SK-N-SH (cell line): ENCODE results near the gene NDUFA3. TPM values are rescaled to one million over a fixed set of nuclear protein-coding genes. Genes with fewer than 3 reads are reported as not detected.

Experiments used
- CTCF ChIA-PET: fragments of 300-600, 350-600 bp; formaldehyde crosslinking; extraction: SDS; loops from one replicate; lab custom pipeline; 2021; lab: Yijun Ruan, JAX
- POLR2A ChIA-PET: fragments of 350-600 bp; sonication (Branson Sonifier 250); formaldehyde crosslinking; extraction: SDS; loops from one replicate; lab custom pipeline; 2020; ENCODE audit warnings: antibody characterized with exemption, inconsistent platforms; lab: Yijun Ruan, JAX
- DNase-seq: peaks from one replicate; pipeline ENCODE4 v3.0.0; 2012
- H2AFZ ChIP-seq: fragments of 200-600 bp; sonication (generic); 2 replicates; pipeline ENCODE4 v1.8.1; 2016; ENCODE audit warnings: antibody characterized with exemption, mild to moderate bottlenecking, low read depth
- H3F3A ChIP-seq: fragments of 200-600 bp; sonication (generic); replicated peaks from 2 replicates; pipeline ENCODE3; 2016; ENCODE audit warnings: antibody characterized with exemption, mild to moderate bottlenecking; ENCODE audit not compliant: insufficient read depth
- H3K27ac ChIP-seq, 2 experiments: fragments of 200-500 bp in 1 of 2; fragments of 200-600 bp in 1 of 2; sonication (Bioruptor generic) in 1 of 2; sonication (generic), shearing (Covaris generic) in 1 of 2; 2 replicates each; pipeline versions ENCODE4 v1.5.1 to v1.6.1; 2014 to 2016; ENCODE audit warnings: low read depth in 2 of 2, inconsistent platforms in 1 of 2, low read length in 1 of 2, mild to moderate bottlenecking in 1 of 2, mixed read lengths in 1 of 2
- H3K27me3 ChIP-seq: fragments of 200-600 bp; sonication (generic), shearing (Covaris generic); 2 replicates; pipeline ENCODE4 v1.6.1; 2016; ENCODE audit warnings: mixed run types; ENCODE audit not compliant: insufficient read depth
- H3K36me3 ChIP-seq, 2 experiments: fragments of 200-500 bp in 1 of 2; fragments of 200-600 bp in 1 of 2; sonication (Bioruptor generic) in 1 of 2; sonication (generic) in 1 of 2; replicated peaks in 1 of 2; 2 replicates each; pipeline versions ENCODE3 to v1.5.1; 2014 to 2016; ENCODE audit warnings: low read length in 1 of 2, mild to moderate bottlenecking in 1 of 2; ENCODE audit not compliant: insufficient read depth in 2 of 2, control insufficient read depth in 1 of 2
- H3K4me1 ChIP-seq, 2 experiments: fragments of 200-500 bp in 1 of 2; fragments of 200-600 bp in 1 of 2; sonication (Bioruptor generic) in 1 of 2; sonication (generic), shearing (Covaris generic) in 1 of 2; 2 replicates each; pipeline versions ENCODE4 v1.5.1 to v1.6.1; 2014 to 2016; ENCODE audit warnings: low read depth in 1 of 2, low read length in 1 of 2, mixed run types in 1 of 2; ENCODE audit not compliant: insufficient read depth in 2 of 2, control insufficient read depth in 1 of 2
- H3K4me2 ChIP-seq: fragments of 200-600 bp; sonication (generic), shearing (Covaris generic); 2 replicates; pipeline ENCODE4 v1.6.1; 2017; ENCODE audit warnings: mixed run types
- H3K4me3 ChIP-seq, 2 experiments: fragments of 200-500 bp in 1 of 2; fragments of 200-600 bp in 1 of 2; sonication (Bioruptor generic) in 1 of 2; sonication (generic), shearing (Covaris generic) in 1 of 2; 2 replicates each; pipeline versions ENCODE4 v1.5.1 to v1.8.1; 2014 to 2016; ENCODE audit warnings: low read depth in 2 of 2, inconsistent platforms in 1 of 2, low read length in 1 of 2, mild to moderate bottlenecking in 1 of 2, mixed read lengths in 1 of 2, moderate library complexity in 1 of 2
- H3K79me2 ChIP-seq: fragments of 200-600 bp; sonication (generic); 2 replicates; pipeline ENCODE4 v1.8.1; 2017; ENCODE audit warnings: mild to moderate bottlenecking; ENCODE audit not compliant: insufficient read depth
- H3K9ac ChIP-seq: fragments of 200-600 bp; sonication (generic); 2 replicates; pipeline ENCODE4 v1.6.1; 2017; ENCODE audit warnings: mixed run types
- H3K9me2 ChIP-seq: fragments of 200-600 bp; sonication (generic); 2 replicates; pipeline ENCODE4 v1.6.1; 2017; ENCODE audit warnings: mixed run types
- H3K9me3 ChIP-seq: fragments of 200-600 bp; sonication (generic); 2 replicates; pipeline ENCODE4 v1.6.1; 2017; ENCODE audit warnings: mixed run types, mild to moderate bottlenecking, moderate library complexity
- H4K20me1 ChIP-seq: fragments of 200-600 bp; sonication (generic); 2 replicates; pipeline ENCODE4 v1.6.1; 2017; ENCODE audit warnings: mild to moderate bottlenecking, mixed run types; ENCODE audit not compliant: insufficient read depth
- CHD2 ChIP-seq: fragments of 150-350 bp; IDR thresholded peaks from 2 replicates; pipeline ENCODE4 v1.6.1; 2018; ENCODE audit warnings: low read length; ENCODE audit not compliant: partially characterized antibody
- ELF1 ChIP-seq: IDR thresholded peaks from 2 replicates; pipeline ENCODE4 v1.4.0; 2012
- EP300 ChIP-seq, 2 experiments: IDR thresholded peaks; 2 replicates each; pipeline versions ENCODE4 v1.4.0 to v1.6.1; 2012; ENCODE audit warnings: borderline replicate concordance in 1 of 2, low read depth in 1 of 2, low read length in 1 of 2
- FOXJ3 ChIP-seq: sonication (generic); formaldehyde crosslinking; IDR thresholded peaks from 2 replicates; pipeline ENCODE4 v1.5.1; 2020; ENCODE audit warnings: mild to moderate bottlenecking, missing genetic modification reagents
- FOXM1 ChIP-seq: IDR thresholded peaks from 2 replicates; pipeline ENCODE4 v1.4.0; 2012; ENCODE audit warnings: low read depth, mild to moderate bottlenecking
- GABPA ChIP-seq: IDR thresholded peaks from 2 replicates; pipeline ENCODE4 v1.4.0; 2012; ENCODE audit warnings: low read depth, mild to moderate bottlenecking
- MAX ChIP-seq: IDR thresholded peaks from 2 replicates; pipeline ENCODE4 v1.4.0; 2012; ENCODE audit warnings: low read depth
- NFIC ChIP-seq: IDR thresholded peaks from 2 replicates; pipeline ENCODE4 v1.4.0; 2012; ENCODE audit warnings: borderline replicate concordance
- POLR2AphosphoS5 ChIP-seq: IDR thresholded peaks from 2 replicates; pipeline ENCODE4 v1.6.1; 2012; ENCODE audit warnings: low read depth, low read length
- RAD21 ChIP-seq: IDR thresholded peaks from 2 replicates; pipeline ENCODE4 v1.6.1; 2012; ENCODE audit warnings: mild to moderate bottlenecking, low read length
- RCOR1 ChIP-seq: fragments of 150-350 bp; IDR thresholded peaks from 2 replicates; pipeline ENCODE4 v1.6.1; 2017; ENCODE audit warnings: antibody characterized with exemption, low read length
- RFX5 ChIP-seq: IDR thresholded peaks from 2 replicates; pipeline ENCODE4 v1.6.1; 2012; ENCODE audit warnings: mild to moderate bottlenecking, improper control_type of control experiment, low read length
- SIN3A ChIP-seq: IDR thresholded peaks from 2 replicates; pipeline ENCODE4 v1.6.1; 2012; ENCODE audit warnings: low read depth, mild to moderate bottlenecking, low read length, moderate library complexity, borderline replicate concordance
- TAF1 ChIP-seq: IDR thresholded peaks from 2 replicates; pipeline ENCODE4 v1.6.1; 2012; ENCODE audit warnings: low read depth, mild to moderate bottlenecking, low read length, moderate library complexity, borderline replicate concordance
- YY1 ChIP-seq: IDR thresholded peaks from 2 replicates; pipeline ENCODE4 v1.4.0; 2012; ENCODE audit warnings: low read depth, mild to moderate bottlenecking
- WGBS: methylation state at CpG from one replicate; pipeline ENCODE4 v1.1.6; 2017; ENCODE audit warnings: low lambda C conversion rate; 5-methylcytosine and 5-hydroxymethylcytosine counted together
- polyA plus RNA-seq, 3 experiments: library from polyadenylated mRNA; depleted of rRNA; stranded (reverse); fragments of >200 nt; gene quantifications; 2 replicates each; pipeline ENCODE4 v1.2.3, GENCODE V29; 2012
- TF ChIP-seq, protein P1 (sequence below): IDR thresholded peaks from 2 replicates; pipeline ENCODE4 v1.6.1; 2012; ENCODE audit warnings: mild to moderate bottlenecking, low read depth, low read length, moderate library complexity
- TF ChIP-seq, protein P2 (sequence below): IDR thresholded peaks from 2 replicates; pipeline ENCODE4; 2012
- TF ChIP-seq, protein P3 (sequence below): IDR thresholded peaks from 2 replicates; pipeline ENCODE4 v1.4.0; 2012; ENCODE audit warnings: low read depth, borderline replicate concordance

NDUFA3 gene
- polyA plus RNA-seq, 1 of the 3 experiments (the other 2 are of a cell fraction): 87.0 TPM

GRCh38 chr19:54123682-54124081, 21.0 kb downstream of the NDUFA3 start:
- Histone ChIP-seq H3K27ac (no peak overlapping the region), H2AFZ (no peak overlapping the region), H3K27me3 (no peaks in the 10 kb centered on the region), H3K79me2 (no peaks in the 10 kb centered on the region), H3K4me3 (no peak overlapping the region), H3K4me2 (no peak overlapping the region), H3F3A (no peaks in the 10 kb centered on the region), H3K4me1 (no peaks in the 10 kb centered on the region), H3K9me2 (no peaks in the 10 kb centered on the region), H3K9ac (no peak overlapping the region), H3K9me3 (no peaks in the 10 kb centered on the region), H4K20me1 (no peaks in the 10 kb centered on the region), H3K36me3 (peaks cover 12 to 69% of the 10 kb centered on the region in 2 experiments)
- POLR2A ChIA-PET: no interaction called here
- CTCF ChIA-PET: interaction anchor here (1.2 kb wide), 1 partner anchor 330 kb away, joined by 3 read pairs; no protein-coding TSS in a partner anchor
- no peak for DNase-seq
- 98% methylated on average over 12 of the region's 17 CpGs for WGBS
- TF ChIP-seq SIN3A: no peak
- TF ChIP-seq CHD2: no peak
- TF ChIP-seq MAX: no peak
- TF ChIP-seq, protein P1, sequence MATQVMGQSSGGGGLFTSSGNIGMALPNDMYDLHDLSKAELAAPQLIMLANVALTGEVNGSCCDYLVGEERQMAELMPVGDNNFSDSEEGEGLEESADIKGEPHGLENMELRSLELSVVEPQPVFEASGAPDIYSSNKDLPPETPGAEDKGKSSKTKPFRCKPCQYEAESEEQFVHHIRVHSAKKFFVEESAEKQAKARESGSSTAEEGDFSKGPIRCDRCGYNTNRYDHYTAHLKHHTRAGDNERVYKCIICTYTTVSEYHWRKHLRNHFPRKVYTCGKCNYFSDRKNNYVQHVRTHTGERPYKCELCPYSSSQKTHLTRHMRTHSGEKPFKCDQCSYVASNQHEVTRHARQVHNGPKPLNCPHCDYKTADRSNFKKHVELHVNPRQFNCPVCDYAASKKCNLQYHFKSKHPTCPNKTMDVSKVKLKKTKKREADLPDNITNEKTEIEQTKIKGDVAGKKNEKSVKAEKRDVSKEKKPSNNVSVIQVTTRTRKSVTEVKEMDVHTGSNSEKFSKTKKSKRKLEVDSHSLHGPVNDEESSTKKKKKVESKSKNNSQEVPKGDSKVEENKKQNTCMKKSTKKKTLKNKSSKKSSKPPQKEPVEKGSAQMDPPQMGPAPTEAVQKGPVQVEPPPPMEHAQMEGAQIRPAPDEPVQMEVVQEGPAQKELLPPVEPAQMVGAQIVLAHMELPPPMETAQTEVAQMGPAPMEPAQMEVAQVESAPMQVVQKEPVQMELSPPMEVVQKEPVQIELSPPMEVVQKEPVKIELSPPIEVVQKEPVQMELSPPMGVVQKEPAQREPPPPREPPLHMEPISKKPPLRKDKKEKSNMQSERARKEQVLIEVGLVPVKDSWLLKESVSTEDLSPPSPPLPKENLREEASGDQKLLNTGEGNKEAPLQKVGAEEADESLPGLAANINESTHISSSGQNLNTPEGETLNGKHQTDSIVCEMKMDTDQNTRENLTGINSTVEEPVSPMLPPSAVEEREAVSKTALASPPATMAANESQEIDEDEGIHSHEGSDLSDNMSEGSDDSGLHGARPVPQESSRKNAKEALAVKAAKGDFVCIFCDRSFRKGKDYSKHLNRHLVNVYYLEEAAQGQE: no peak
- no peak for TF ChIP-seq RAD21
- no peak for TF ChIP-seq ELF1
- TF ChIP-seq FOXJ3: no peak
- no peak for TF ChIP-seq FOXM1
- TF ChIP-seq YY1: no peak
- no peak for TF ChIP-seq POLR2AphosphoS5
- TF ChIP-seq RCOR1: no peak
- TF ChIP-seq, protein P2, sequence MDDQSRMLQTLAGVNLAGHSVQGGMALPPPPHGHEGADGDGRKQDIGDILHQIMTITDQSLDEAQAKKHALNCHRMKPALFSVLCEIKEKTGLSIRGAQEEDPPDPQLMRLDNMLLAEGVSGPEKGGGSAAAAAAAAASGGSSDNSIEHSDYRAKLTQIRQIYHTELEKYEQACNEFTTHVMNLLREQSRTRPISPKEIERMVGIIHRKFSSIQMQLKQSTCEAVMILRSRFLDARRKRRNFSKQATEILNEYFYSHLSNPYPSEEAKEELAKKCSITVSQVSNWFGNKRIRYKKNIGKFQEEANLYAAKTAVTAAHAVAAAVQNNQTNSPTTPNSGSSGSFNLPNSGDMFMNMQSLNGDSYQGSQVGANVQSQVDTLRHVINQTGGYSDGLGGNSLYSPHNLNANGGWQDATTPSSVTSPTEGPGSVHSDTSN: no peak
- TF ChIP-seq RFX5: no peak
- TF ChIP-seq, protein P3, sequence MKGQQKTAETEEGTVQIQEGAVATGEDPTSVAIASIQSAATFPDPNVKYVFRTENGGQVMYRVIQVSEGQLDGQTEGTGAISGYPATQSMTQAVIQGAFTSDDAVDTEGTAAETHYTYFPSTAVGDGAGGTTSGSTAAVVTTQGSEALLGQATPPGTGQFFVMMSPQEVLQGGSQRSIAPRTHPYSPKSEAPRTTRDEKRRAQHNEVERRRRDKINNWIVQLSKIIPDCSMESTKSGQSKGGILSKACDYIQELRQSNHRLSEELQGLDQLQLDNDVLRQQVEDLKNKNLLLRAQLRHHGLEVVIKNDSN: no peak
- TF ChIP-seq NFIC: no peak
- no peak for TF ChIP-seq GABPA
- no peak for TF ChIP-seq TAF1
- TF ChIP-seq EP300 (IDR thresholded peaks at IDR 0.05; ENCODE audit: borderline replicate concordance in 1 of 2, low read depth in 1 of 2, low read length in 1 of 2): no peak
